Esophagus squamous epithelium (tissue), 4 donors: ENCODE results near the gene RHOT2.

ENCODE experiments used
- CTCF ChIP-seq, 6 experiments: fragments of 450-650 bp in 4 of 6; fragments of 200-600 bp in 2 of 6; sonication (generic) in 2 of 6; IDR thresholded peaks; one replicate each; pipeline ENCODE4 v1.5.1; 2016 to 2019; ENCODE audit warnings: antibody characterized with exemption in 6 of 6, mild to moderate bottlenecking in 4 of 6, moderate library complexity in 4 of 6
- POLR2A ChIP-seq, 4 donors: fragments of 450-650 bp; IDR thresholded peaks; one replicate each; pipeline ENCODE4 v1.6.1; 2017; ENCODE audit warnings: antibody characterized with exemption in 4 of 4, mild to moderate bottlenecking in 4 of 4, moderate library complexity in 3 of 4

DNA sequence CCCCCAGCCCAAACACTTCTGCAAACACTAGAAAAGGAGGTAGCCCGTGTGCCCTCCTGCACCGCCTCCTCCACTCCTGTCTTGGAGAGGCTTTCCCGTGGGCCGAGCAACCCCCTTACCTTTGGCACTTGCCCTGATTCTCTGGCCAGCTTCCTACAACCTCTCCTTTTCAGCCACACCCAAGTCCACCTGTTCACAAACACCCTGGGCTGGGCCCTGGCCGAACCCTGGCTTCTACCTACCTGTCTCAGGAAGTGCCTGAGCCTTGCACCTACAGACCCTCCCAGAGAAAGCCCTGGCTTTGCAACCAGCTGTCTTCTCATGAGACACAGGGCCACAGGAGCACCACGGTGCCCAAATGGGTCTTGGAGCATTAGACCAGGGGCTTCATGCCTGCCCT, 51.0 kb downstream of the RHOT2 start:
- TF ChIP-seq CTCF (IDR thresholded peaks at IDR 0.05), result no peak
- TF ChIP-seq POLR2A (IDR thresholded peaks at IDR 0.05), result no peak
